HepG2 (cell line): ENCODE data around the gene SCN9A. TPM values are rescaled to one million over a fixed set of nuclear protein-coding genes. Genes with fewer than 3 reads are reported as not detected.

Experiments used
- ATAC-seq: fragments of 200-7000 bp; cut with Tn5 transposase; 3 replicates; pipeline ENCODE4 v1.9.1; 2020; ENCODE audit warnings: mild to moderate bottlenecking, moderate library complexity
- BruUV-seq: library from RNA; stranded (reverse); fragments of 400-500 nt; replicated peaks from 2 replicates; lab custom pipeline; 2021; lab: Mats Ljungman, UMichigan
- CTCF ChIA-PET: fragments of 300-600 bp; formaldehyde crosslinking; extraction: SDS; loops from one replicate; lab custom pipeline; 2021; ENCODE audit warnings: low total read pairs, inconsistent platforms, low intra/inter-chr PET ratio; lab: Yijun Ruan, JAX
- POLR2A ChIA-PET: fragments of 350-600 bp; sonication (Branson Sonifier 250); formaldehyde crosslinking; loops from one replicate; lab custom pipeline; 2020; ENCODE audit warnings: antibody characterized with exemption, inconsistent platforms; lab: Yijun Ruan, JAX
- DNase-seq: peaks from one replicate; pipeline ENCODE4 v3.0.0-alpha.2; 2015; ENCODE audit warnings: low spot score
- FAIRE-seq: peaks from 3 replicates; lab custom pipeline; 2011; peaks lifted over from hg19 to GRCh38; lab: Jason Lieb, UNC
- H2AFZ ChIP-seq: one replicate; pipeline ENCODE4 v1.6.1; 2011; ENCODE audit warnings: low read length, inconsistent platforms
- H3K27ac ChIP-seq: fragments of 300-600 bp; 3 replicates; pipeline ENCODE4 v1.8.0; 2011; ENCODE audit warnings: mixed run types, mild to moderate bottlenecking, mixed read lengths, low read length, inconsistent platforms; ENCODE audit not compliant: insufficient read depth; ENCODE audit errors: extremely low read length
- H3K27me3 ChIP-seq, 2 experiments: fragments of 200-600 bp in 1 of 2; 2 replicates in 1 of 2; 3 replicates in 1 of 2; pipeline versions ENCODE4 v1.6.0 to v1.8.0; 2011; ENCODE audit warnings: low read length in 2 of 2, mild to moderate bottlenecking in 2 of 2, moderate library complexity in 2 of 2, inconsistent platforms in 1 of 2; ENCODE audit not compliant: insufficient read depth in 2 of 2, control insufficient read depth in 1 of 2
- H3K36me3 ChIP-seq, 2 experiments: fragments of 200-600 bp in 1 of 2; replicated peaks in 1 of 2; 2 replicates in 1 of 2; 3 replicates in 1 of 2; pipeline versions ENCODE4 v1.5.1 to v1.8.0; 2011; ENCODE audit warnings: low read length in 2 of 2, inconsistent platforms in 1 of 2; ENCODE audit not compliant: insufficient read depth in 2 of 2, control insufficient read depth in 1 of 2
- H3K4me1 ChIP-seq: 2 replicates; pipeline ENCODE4 v1.5.1; 2012; ENCODE audit warnings: low read length, inconsistent platforms; ENCODE audit not compliant: insufficient read depth
- H3K4me2 ChIP-seq: 2 replicates; pipeline ENCODE4 v1.6.0; 2011; ENCODE audit warnings: low read depth, low read length, inconsistent platforms
- H3K4me3 ChIP-seq, 3 experiments: fragments of 200-600 bp in 1 of 3; sonication (generic), shearing (Covaris generic) in 1 of 3; replicated peaks in 1 of 3; 2 replicates each; pipeline ENCODE4 v1.5.1; 2011 to 2016; ENCODE audit warnings: low read length in 3 of 3, inconsistent platforms in 2 of 3, low read depth in 2 of 3, mild to moderate bottlenecking in 2 of 3, control low read depth in 1 of 3, mixed read lengths in 1 of 3; ENCODE audit not compliant: insufficient read depth in 1 of 3
- H3K79me2 ChIP-seq: one replicate; pipeline ENCODE4 v1.6.1; 2011; ENCODE audit warnings: low read length, inconsistent platforms; ENCODE audit not compliant: insufficient read depth
- H3K9ac ChIP-seq: 2 replicates; pipeline ENCODE4 v1.6.0; 2011; ENCODE audit warnings: mild to moderate bottlenecking, low read depth, low read length, inconsistent platforms; ENCODE audit not compliant: insufficient read depth
- H3K9me3 ChIP-seq: 2 replicates; pipeline ENCODE4 v1.5.1; 2012; ENCODE audit warnings: mild to moderate bottlenecking, low read length
- H4K20me1 ChIP-seq: 2 replicates; pipeline ENCODE4 v1.6.0; 2011; ENCODE audit warnings: inconsistent platforms, mild to moderate bottlenecking, low read length, moderate library complexity; ENCODE audit not compliant: insufficient read depth
- FOXO1 ChIP-seq: sonication (generic); formaldehyde crosslinking; IDR thresholded peaks from 2 replicates; pipeline ENCODE4 v1.4.0; 2020; ENCODE audit warnings: missing genetic modification reagents
- KLF16 ChIP-seq, 2 experiments: sonication (generic) in 1 of 2; formaldehyde crosslinking in 1 of 2; IDR thresholded peaks; 2 replicates each; pipeline versions ENCODE4 v1.6.1 to v1.8.0; 2016 to 2023; ENCODE audit warnings: missing genetic modification reagents in 2 of 2, missing compliant biosample characterization in 1 of 2
- NFYC ChIP-seq: IDR thresholded peaks from 2 replicates; pipeline ENCODE4 v1.6.1; 2016; ENCODE audit warnings: missing genetic modification reagents, missing compliant biosample characterization
- PHF5A ChIP-seq: IDR thresholded peaks from one replicate; pipeline ENCODE4 v1.6.1; 2018; ENCODE audit warnings: low read depth, missing genetic modification reagents; ENCODE audit not compliant: unreplicated experiment
- SP4 ChIP-seq: sonication (generic); formaldehyde crosslinking; IDR thresholded peaks from 2 replicates; pipeline ENCODE4 v1.8.1; 2023; ENCODE audit warnings: mild to moderate bottlenecking, missing genetic modification reagents
- SYNCRIP ChIP-seq: fragments of 200-400 bp; formaldehyde crosslinking; IDR thresholded peaks from 2 replicates; pipeline ENCODE4 v1.6.1; 2018; ENCODE audit warnings: mild to moderate bottlenecking, low read depth, low read length; ENCODE audit not compliant: insufficient read depth
- THAP9 ChIP-seq: sonication (generic); formaldehyde crosslinking; IDR thresholded peaks from 2 replicates; pipeline ENCODE4; 2020; ENCODE audit warnings: missing genetic modification reagents, mild to moderate bottlenecking, borderline replicate concordance
- TOE1 ChIP-seq: sonication (generic); formaldehyde crosslinking; IDR thresholded peaks from 2 replicates; pipeline ENCODE4 v1.4.0; 2020; ENCODE audit warnings: mild to moderate bottlenecking, missing genetic modification reagents
- ZBTB38 ChIP-seq: sonication (generic); formaldehyde crosslinking; IDR thresholded peaks from 2 replicates; pipeline ENCODE4 v1.5.1; 2020; ENCODE audit warnings: mild to moderate bottlenecking, missing genetic modification reagents
- ZNF263 ChIP-seq: sonication (generic); formaldehyde crosslinking; IDR thresholded peaks from 2 replicates; pipeline ENCODE4 v1.4.0; 2020; ENCODE audit warnings: missing genetic modification reagents
- ZNF274 ChIP-seq: sonication (generic); formaldehyde crosslinking; IDR thresholded peaks from 2 replicates; pipeline ENCODE4 v1.5.1; 2020; ENCODE audit warnings: mild to moderate bottlenecking, missing genetic modification reagents
- ZNF281 ChIP-seq: sonication (generic); formaldehyde crosslinking; IDR thresholded peaks from 2 replicates; pipeline ENCODE4 v1.4.0; 2020; ENCODE audit warnings: missing genetic modification reagents, borderline replicate concordance
- ZNF674 ChIP-seq: sonication (generic); formaldehyde crosslinking; IDR thresholded peaks from 2 replicates; pipeline ENCODE4 v1.5.0; 2020; ENCODE audit warnings: low read depth, mild to moderate bottlenecking, missing genetic modification reagents
- WGBS: methylation state at CpG from one replicate; pipeline ENCODE4 v1.1.6; 2017; ENCODE audit warnings: low lambda C conversion rate; 5-methylcytosine and 5-hydroxymethylcytosine counted together
- in situ Hi-C: cut with HindIII; loops from 2 replicates; pipeline ENCODE4 v1.10.0; 2017; ENCODE audit warnings: low pct_unique_long_range_greater_than_20kb; ENCODE audit not compliant: extremely low pct_ligation_motif_present
- intact Hi-C: fragments of 100-400 bp; cut with micrococcal nuclease; formaldehyde crosslinking; loops from one replicate; pipeline ENCODE4 v1.10.0; 2022; ENCODE audit not compliant: unreplicated experiment
- polyA plus RNA-seq, 8 experiments: library from polyadenylated mRNA; depleted of rRNA in 3 of 8; stranded (reverse) in 7 of 8; unstranded in 1 of 8; fragments of >200 nt; fragmentation: Illumina TruSeq in 4 of 8; extraction: Trizol in 4 of 8; gene quantifications; 2 replicates each; pipeline versions ENCODE4 v1.2.1 to v1.2.3, GENCODE V29; 2011 to 2016; ENCODE audit warnings: low read depth in 4 of 8, missing spikeins in 1 of 8, mixed read lengths in 1 of 8; ENCODE audit not compliant: insufficient read depth in 1 of 8
- total RNA-seq, 5 experiments: library from RNA; depleted of rRNA; stranded (reverse); fragments of >200 nt; fragmentation: Illumina TruSeq; extraction: Trizol; gene quantifications; 2 replicates each; pipeline ENCODE4 v1.2.3, GENCODE V29; 2016; ENCODE audit warnings: low read depth in 1 of 5
- TF ChIP-seq, protein P1 (sequence below): sonication (generic); formaldehyde crosslinking; IDR thresholded peaks from 2 replicates; pipeline ENCODE4 v1.4.0; 2020; ENCODE audit warnings: missing genetic modification reagents

SCN9A gene
- total and polyA plus RNA-seq, 2 of the 13 experiments (the other 11 are each of a cell fraction or from before 2014, with no cell fraction given) = 15.3 to 24.3 TPM

- in situ Hi-C loops = no loop called here
- Histone ChIP-seq H3K4me3 (no peak overlapping the region), H3K36me3 (no peaks in the 10 kb centered on the region), H3K4me1 (peaks cover 14% of the 10 kb centered on the region; the same call in 1 of the 2 replicates), H3K9ac (no peak overlapping the region), H3K27me3 (no peaks in the 10 kb centered on the region), H2AFZ (no peak overlapping the region), H3K4me2 (no peak overlapping the region), H3K9me3 (no peaks in the 10 kb centered on the region), H4K20me1 (no peaks in the 10 kb centered on the region), H3K27ac (no peak overlapping the region), H3K79me2 (no peaks in the 10 kb centered on the region)
- DNase-seq (no peak), ATAC-seq (no peak), FAIRE-seq (no peak)
- ChIA-PET CTCF (no interaction called here), POLR2A (no interaction called here)
- 97% methylated on average over 3 of the region's 3 CpGs for WGBS
- BruUV-seq = no TSS peak
- intact Hi-C loops = no loop called here
- TF ChIP-seq SYNCRIP (no peak), ZBTB38 (CRISPR knock-in tag) (no peak), PHF5A (CRISPR knock-in tag) (no peak), ZNF263 (CRISPR knock-in tag) (no peak), ZNF281 (CRISPR knock-in tag) (no peak), KLF16 (CRISPR knock-in tag; IDR thresholded peaks at IDR 0.05) (no peak), ZNF674 (CRISPR knock-in tag) (no peak), SP4 (CRISPR knock-in tag) (no peak), NFYC (no peak), FOXO1 (CRISPR knock-in tag) (no peak), ZNF274 (CRISPR knock-in tag) (no peak), THAP9 (CRISPR knock-in tag) (no peak), TOE1 (CRISPR knock-in tag) (no peak)
- TF ChIP-seq, protein P1, sequence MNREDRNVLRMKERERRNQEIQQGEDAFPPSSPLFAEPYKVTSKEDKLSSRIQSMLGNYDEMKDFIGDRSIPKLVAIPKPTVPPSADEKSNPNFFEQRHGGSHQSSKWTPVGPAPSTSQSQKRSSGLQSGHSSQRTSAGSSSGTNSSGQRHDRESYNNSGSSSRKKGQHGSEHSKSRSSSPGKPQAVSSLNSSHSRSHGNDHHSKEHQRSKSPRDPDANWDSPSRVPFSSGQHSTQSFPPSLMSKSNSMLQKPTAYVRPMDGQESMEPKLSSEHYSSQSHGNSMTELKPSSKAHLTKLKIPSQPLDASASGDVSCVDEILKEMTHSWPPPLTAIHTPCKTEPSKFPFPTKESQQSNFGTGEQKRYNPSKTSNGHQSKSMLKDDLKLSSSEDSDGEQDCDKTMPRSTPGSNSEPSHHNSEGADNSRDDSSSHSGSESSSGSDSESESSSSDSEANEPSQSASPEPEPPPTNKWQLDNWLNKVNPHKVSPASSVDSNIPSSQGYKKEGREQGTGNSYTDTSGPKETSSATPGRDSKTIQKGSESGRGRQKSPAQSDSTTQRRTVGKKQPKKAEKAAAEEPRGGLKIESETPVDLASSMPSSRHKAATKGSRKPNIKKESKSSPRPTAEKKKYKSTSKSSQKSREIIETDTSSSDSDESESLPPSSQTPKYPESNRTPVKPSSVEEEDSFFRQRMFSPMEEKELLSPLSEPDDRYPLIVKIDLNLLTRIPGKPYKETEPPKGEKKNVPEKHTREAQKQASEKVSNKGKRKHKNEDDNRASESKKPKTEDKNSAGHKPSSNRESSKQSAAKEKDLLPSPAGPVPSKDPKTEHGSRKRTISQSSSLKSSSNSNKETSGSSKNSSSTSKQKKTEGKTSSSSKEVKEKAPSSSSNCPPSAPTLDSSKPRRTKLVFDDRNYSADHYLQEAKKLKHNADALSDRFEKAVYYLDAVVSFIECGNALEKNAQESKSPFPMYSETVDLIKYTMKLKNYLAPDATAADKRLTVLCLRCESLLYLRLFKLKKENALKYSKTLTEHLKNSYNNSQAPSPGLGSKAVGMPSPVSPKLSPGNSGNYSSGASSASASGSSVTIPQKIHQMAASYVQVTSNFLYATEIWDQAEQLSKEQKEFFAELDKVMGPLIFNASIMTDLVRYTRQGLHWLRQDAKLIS = no peak
These were observed 204.5 kb downstream of the SCN9A start for GRCh38 chr2:166171216-166171615.
